ENCODE data around the gene PDCD2L.
A peak's percentile ranks its signal among the peaks of the same experiment; 100 is the strongest.

Gene PDCD2L

GRCh38 chr19:34409189-34410164, 5.3 kb downstream of the PDCD2L start:
- H3K9me3 Mint-ChIP-seq = no peaks in the 10 kb centered on the region
- H3K27me3 Mint-ChIP-seq = no peaks in the 10 kb centered on the region
- no peak overlapping the region for H3K4me3 Mint-ChIP-seq
- H3K27ac Mint-ChIP-seq = no peak overlapping the region
- H3K4me1 Mint-ChIP-seq (ENCODE audit: low read depth) = peaks cover 22% of the 10 kb centered on the region
- H3K36me3 Mint-ChIP-seq (ENCODE audit: low read depth) = peaks cover 8% of the 10 kb centered on the region
- intact Hi-C loops (cut with micrococcal nuclease) = no loop called here

GRCh38 chr19:34411216-34411615, 7.0 kb downstream of the PDCD2L start:
- H3K27ac Mint-ChIP-seq = no peak overlapping the region
- H3K36me3 Mint-ChIP-seq (ENCODE audit: low read depth) = peaks cover 19% of the 10 kb centered on the region
- H3K27me3 Mint-ChIP-seq = no peaks in the 10 kb centered on the region
- H3K4me3 Mint-ChIP-seq = no peak overlapping the region
- no peaks in the 10 kb centered on the region for H3K9me3 Mint-ChIP-seq
- H3K4me1 Mint-ChIP-seq (ENCODE audit: low read depth) = peaks cover 16% of the 10 kb centered on the region
- intact Hi-C loops (cut with micrococcal nuclease) = no loop called here

- Mint-ChIP-seq H3K27me3 (no peaks in the 10 kb centered on the region), H3K4me3 (no peak overlapping the region), H3K36me3 (ENCODE audit: low read depth) (peaks cover 25% of the 10 kb centered on the region), H3K27ac (no peak overlapping the region), H3K9me3 (no peaks in the 10 kb centered on the region), H3K4me1 (ENCODE audit: low read depth) (no peaks in the 10 kb centered on the region)
- intact Hi-C loops (cut with micrococcal nuclease) = no loop called here
These were observed 11.9 kb downstream of the PDCD2L start for GRCh38 chr19:34416021-34416545.

- intact Hi-C loops (cut with micrococcal nuclease) = no loop called here
- H3K27me3 Mint-ChIP-seq = no peaks in the 10 kb centered on the region
- H3K36me3 Mint-ChIP-seq (ENCODE audit: low read depth) = peaks cover 30% of the 10 kb centered on the region
- H3K9me3 Mint-ChIP-seq = no peaks in the 10 kb centered on the region
- no peak overlapping the region for H3K4me3 Mint-ChIP-seq
- no peaks in the 10 kb centered on the region for H3K4me1 Mint-ChIP-seq (ENCODE audit: low read depth)
- no peak overlapping the region for H3K27ac Mint-ChIP-seq
These were observed 14.1 kb downstream of the PDCD2L start for GRCh38 chr19:34418300-34418699.

GRCh38 chr19:34426096-34426661, 22.0 kb downstream of the PDCD2L start:
- H3K4me3 Mint-ChIP-seq = no peak overlapping the region
- H3K27ac Mint-ChIP-seq = no peak overlapping the region
- intact Hi-C loops (cut with micrococcal nuclease) = loop anchor here (5.0 kb wide), 1 partner anchor 59 kb away; the partner anchor contains the start of gene GPI
- H3K9me3 Mint-ChIP-seq = no peaks in the 10 kb centered on the region
- peaks cover 10% of the 10 kb centered on the region for H3K4me1 Mint-ChIP-seq (ENCODE audit: low read depth)
- peaks cover 11% of the 10 kb centered on the region for H3K36me3 Mint-ChIP-seq (ENCODE audit: low read depth)
- H3K27me3 Mint-ChIP-seq = no peaks in the 10 kb centered on the region

GRCh38 chr19:34428549-34429285, 24.5 kb downstream of the PDCD2L start:
- Mint-ChIP-seq H3K27me3 (no peaks in the 10 kb centered on the region), H3K9me3 (no peaks in the 10 kb centered on the region), H3K27ac (peak overlapping the region; percentile 85), H3K4me1 (ENCODE audit: low read depth) (peaks cover 13% of the 10 kb centered on the region), H3K4me3 (peak overlapping the region; percentile 88), H3K36me3 (ENCODE audit: low read depth) (peaks cover 29% of the 10 kb centered on the region)
- intact Hi-C loops (cut with micrococcal nuclease) = loop anchor here (2.0 to 5.0 kb wide), 2 partner anchors 24 to 61 kb away; partner anchors contain the start of genes GPI and PDCD2L

- H3K4me3 Mint-ChIP-seq = peak overlapping the region; percentile 55
- peaks cover 13% of the 10 kb centered on the region for H3K4me1 Mint-ChIP-seq (ENCODE audit: low read depth)
- no peaks in the 10 kb centered on the region for H3K27me3 Mint-ChIP-seq
- H3K27ac Mint-ChIP-seq = no peak overlapping the region
- peaks cover 37% of the 10 kb centered on the region for H3K36me3 Mint-ChIP-seq (ENCODE audit: low read depth)
- intact Hi-C loops (cut with micrococcal nuclease) = loop anchor here (2.0 to 5.0 kb wide), 2 partner anchors 25 to 62 kb away; partner anchors contain the start of genes GPI and PDCD2L
- H3K9me3 Mint-ChIP-seq = no peaks in the 10 kb centered on the region
These were observed 25.4 kb downstream of the PDCD2L start for GRCh38 chr19:34429553-34429952.

GRCh38 chr19:34430738-34431625, 26.8 kb downstream of the PDCD2L start:
- H3K4me1 Mint-ChIP-seq (ENCODE audit: low read depth) = peaks cover 13% of the 10 kb centered on the region
- no peak overlapping the region for H3K27ac Mint-ChIP-seq
- H3K4me3 Mint-ChIP-seq = no peak overlapping the region
- intact Hi-C loops (cut with micrococcal nuclease) = no loop called here
- H3K9me3 Mint-ChIP-seq = no peaks in the 10 kb centered on the region
- H3K27me3 Mint-ChIP-seq = no peaks in the 10 kb centered on the region
- H3K36me3 Mint-ChIP-seq (ENCODE audit: low read depth) = peaks cover 51% of the 10 kb centered on the region

- Mint-ChIP-seq H3K27me3 (no peaks in the 10 kb centered on the region), H3K36me3 (ENCODE audit: low read depth) (peaks cover 60% of the 10 kb centered on the region), H3K9me3 (no peaks in the 10 kb centered on the region), H3K4me3 (no peak overlapping the region), H3K27ac (no peak overlapping the region), H3K4me1 (ENCODE audit: low read depth) (peaks cover 13% of the 10 kb centered on the region)
- intact Hi-C loops (cut with micrococcal nuclease) = no loop called here
These were observed 27.6 kb downstream of the PDCD2L start for GRCh38 chr19:34431681-34432402.

- intact Hi-C loops (cut with micrococcal nuclease) = no loop called here
These were observed 28.6 kb downstream of the PDCD2L start for GRCh38 chr19:34432797-34433196.

GRCh38 chr19:34436716-34437115, 32.5 kb downstream of the PDCD2L start:
- H3K4me3 Mint-ChIP-seq = no peak overlapping the region
- H3K9me3 Mint-ChIP-seq = no peaks in the 10 kb centered on the region
- no peak overlapping the region for H3K27ac Mint-ChIP-seq
- no peaks in the 10 kb centered on the region for H3K27me3 Mint-ChIP-seq
- no peaks in the 10 kb centered on the region for H3K4me1 Mint-ChIP-seq (ENCODE audit: low read depth)
- H3K36me3 Mint-ChIP-seq (ENCODE audit: low read depth) = peaks cover 92% of the 10 kb centered on the region
- intact Hi-C loops (cut with micrococcal nuclease) = no loop called here

More at GRCh38 chr19:34432797-34433196, 28.6 kb downstream of the PDCD2L start:
- Mint-ChIP-seq H3K4me3 (no peak overlapping the region), H3K36me3 (ENCODE audit: low read depth) (peaks cover 68% of the 10 kb centered on the region), H3K4me1 (ENCODE audit: low read depth) (peaks cover 13% of the 10 kb centered on the region), H3K27me3 (no peaks in the 10 kb centered on the region), H3K27ac (no peak overlapping the region), H3K9me3 (no peaks in the 10 kb centered on the region)

- H3K4me3 Mint-ChIP-seq = no peak overlapping the region
- no peak overlapping the region for H3K27ac Mint-ChIP-seq
- no peaks in the 10 kb centered on the region for H3K27me3 Mint-ChIP-seq
- H3K4me1 Mint-ChIP-seq (ENCODE audit: low read depth) = peaks cover 6% of the 10 kb centered on the region
- H3K36me3 Mint-ChIP-seq (ENCODE audit: low read depth) = peaks cover 97% of the 10 kb centered on the region
- intact Hi-C loops (cut with micrococcal nuclease) = no loop called here
- no peaks in the 10 kb centered on the region for H3K9me3 Mint-ChIP-seq
These were observed 44.0 kb downstream of the PDCD2L start for GRCh38 chr19:34448191-34448590.

Measured in dendritic cell treated with granulocyte-macrophage colony-stimulating factor and Interleukin-4, amounts not matched to agents 40 ng/mL and 50 ng/mL, for 4 days (primary cell).